GM18511 (cell line): ENCODE measurements around the gene SERPINB5.

Experiments
- ATAC-seq: cut with Tn5 transposase; IDR thresholded peaks from one replicate; pipeline ENCODE4 v1.9.1; 2021; ENCODE audit warnings: mild to moderate bottlenecking, moderate library complexity; ENCODE audit not compliant: unreplicated experiment

SERPINB5 gene

DNA sequence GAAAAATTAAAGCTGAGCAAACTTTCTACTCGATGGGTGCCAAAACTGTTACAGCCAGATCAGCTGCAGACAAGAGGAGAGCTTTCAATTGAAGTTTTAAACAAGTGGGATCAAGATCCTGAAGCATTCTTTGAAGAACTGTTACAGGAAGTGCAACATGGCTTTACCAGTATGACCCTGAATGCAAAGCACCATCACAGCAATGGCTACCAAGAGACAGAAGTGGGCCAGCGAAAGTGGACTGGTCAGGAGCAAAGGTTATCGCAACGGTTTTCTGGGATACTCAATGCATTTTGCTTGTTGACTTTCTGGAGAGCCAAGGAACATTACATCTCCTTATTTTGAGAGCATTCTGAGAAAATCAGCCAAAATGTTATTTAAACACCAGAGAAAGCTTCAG lies 9.1 kb upstream of the SERPINB5 start:
- no peak for ATAC-seq

DNA sequence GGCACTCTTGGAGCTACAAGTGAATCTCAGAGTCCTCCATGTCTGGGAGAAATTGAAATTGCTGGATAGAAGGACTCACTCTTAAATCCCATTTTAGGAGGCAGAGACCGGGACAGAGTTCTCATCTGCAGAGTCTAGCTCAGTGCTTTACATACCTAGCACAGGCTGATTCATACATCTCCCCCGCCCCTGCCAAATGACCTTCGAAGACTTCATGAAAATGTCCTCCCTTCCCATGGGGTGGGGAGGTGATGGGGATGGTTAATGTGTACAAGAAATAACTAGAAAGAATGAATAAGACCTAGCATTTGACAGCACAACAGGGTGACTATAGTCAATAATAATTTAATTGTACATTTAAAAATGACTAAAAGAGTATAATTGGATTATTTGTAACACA lies 8.2 kb upstream of the SERPINB5 start:
- no peak for ATAC-seq

DNA sequence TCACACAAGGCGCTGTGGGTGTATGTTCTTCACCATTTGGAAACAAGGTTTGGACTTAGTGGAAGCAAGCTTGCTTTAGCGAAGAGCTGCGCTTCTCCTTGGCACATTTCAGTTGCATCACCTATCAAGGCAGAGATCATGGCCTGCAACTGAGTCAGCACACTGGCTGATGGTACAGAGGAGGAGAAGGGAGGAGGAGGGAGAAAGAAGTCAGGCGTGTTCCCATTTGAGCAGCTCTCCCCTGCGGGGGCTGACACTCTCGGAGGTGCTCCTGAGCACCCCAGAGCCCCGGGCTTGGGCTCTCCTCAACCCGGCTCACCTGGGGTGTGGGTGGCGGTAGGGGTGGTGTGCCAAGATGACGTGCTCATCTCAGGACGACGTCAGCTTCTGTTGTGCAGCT lies 6.0 kb upstream of the SERPINB5 start:
- no peak for ATAC-seq

DNA sequence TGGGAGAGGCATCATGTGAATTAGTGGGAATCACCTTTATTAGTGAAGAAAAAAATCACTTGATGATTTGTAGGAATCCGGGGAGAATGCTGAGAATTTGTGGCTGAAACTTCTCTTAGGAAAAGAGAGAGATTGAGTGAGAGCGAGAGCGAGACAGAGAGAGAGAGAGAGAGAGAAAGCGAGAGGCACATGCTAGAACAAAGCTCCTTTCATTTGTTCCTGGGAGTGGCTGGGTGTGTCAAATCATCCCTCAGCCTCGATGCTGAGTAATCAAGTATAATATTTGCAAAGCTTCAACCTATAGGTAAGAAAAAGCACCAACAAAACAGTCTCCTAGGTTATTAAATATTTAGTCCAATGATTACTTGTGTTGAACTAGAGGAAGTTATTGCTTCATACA lies 4.4 kb upstream of the SERPINB5 start:
- no peak for ATAC-seq

DNA sequence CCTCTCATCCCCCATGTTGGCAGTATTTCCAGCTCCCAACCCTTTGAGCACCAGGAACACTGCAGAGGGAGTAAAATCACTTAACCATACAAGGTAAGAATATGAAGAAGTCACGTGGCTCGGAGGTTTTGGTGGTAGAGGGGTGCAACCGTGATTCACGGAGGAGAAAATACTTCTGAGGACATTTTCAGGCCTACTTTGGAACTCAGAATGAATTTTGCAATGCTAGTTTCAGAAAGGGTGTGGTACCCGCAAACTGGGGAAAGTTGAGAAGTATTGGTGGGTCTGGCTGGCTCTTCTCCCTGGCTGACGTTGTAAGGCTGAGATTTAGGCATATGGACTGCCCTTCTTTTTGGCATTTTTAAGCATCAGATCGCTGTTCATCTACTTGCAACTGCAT lies 442 bp downstream of the SERPINB5 start:
- ATAC-seq = no peak

DNA sequence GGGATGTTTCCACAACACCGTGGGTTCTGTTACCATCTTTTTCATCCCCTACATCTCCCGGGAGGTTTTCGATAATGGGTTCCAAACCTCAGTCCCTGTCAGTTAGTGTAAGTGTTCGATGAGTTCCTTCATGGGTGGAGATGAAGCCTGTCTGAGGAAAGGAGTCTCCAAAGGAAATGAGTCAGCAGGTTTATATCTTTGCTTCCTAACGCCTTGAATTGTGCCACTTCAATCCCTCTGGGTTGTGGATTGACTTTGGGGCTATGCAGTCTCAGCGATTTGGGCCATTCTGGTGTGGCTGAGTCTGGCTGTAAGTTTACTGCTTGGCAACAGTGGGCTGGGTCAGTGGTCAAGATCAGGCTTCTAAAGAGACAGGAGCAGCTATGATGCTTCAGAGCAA lies 1.2 kb downstream of the SERPINB5 start:
- ATAC-seq = no peak

DNA sequence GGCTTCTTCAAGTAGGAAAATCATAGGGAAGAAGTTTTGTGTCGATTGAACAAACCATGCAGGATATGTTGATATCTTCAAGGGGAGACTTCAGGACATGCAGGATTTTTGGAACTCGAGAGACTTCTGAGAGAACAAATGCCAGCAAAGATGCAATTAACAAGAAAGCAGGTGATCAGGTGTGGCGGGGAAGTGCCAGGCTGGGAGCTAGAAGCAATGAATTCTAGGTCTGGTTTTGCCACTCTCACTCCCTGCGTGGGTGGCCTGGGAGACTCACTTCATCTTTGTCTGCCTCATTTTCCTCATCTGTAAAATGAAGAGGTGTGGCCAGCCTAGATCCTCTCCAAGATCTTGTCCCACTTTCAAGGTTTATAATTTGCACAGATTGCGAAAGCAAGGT lies 3.1 kb downstream of the SERPINB5 start:
- no peak for ATAC-seq

DNA sequence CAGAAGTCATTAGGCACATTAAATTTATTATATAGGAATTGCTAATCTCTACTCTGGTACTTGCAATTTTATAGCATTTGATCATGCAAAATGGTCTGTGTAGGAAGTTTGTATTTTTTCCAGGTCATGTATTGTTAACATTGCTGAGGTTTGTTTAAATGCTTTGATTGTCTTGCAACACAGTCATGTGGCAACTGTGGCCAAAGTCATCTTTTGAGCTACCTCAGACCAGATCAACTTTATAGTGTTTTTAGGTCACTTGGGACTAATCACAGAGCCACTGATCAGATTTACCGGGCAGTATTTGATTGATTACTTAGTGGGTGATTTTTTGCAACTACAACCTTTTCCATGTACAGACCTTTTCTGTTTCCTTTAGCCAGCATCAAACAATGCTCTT lies 3.7 kb downstream of the SERPINB5 start:
- no peak for ATAC-seq

DNA sequence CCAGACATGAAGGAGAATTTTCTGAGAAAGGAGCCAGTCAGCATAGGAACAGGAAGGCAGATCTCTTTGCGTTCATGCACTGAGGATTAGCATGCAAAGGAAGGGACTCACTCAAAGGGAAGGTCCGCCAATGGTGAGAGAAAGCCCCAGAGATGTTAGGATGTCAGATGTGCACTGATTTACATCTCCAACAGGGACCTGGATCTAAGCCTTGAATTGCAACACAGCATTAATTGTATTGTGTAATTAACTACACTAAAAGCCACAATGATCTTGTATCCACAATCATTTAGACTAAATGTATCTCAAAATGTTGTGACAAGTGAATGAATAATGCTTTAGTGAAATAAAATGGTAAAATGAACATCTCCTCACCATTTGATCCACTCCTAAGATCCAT lies 4.2 kb downstream of the SERPINB5 start:
- no peak for ATAC-seq

DNA sequence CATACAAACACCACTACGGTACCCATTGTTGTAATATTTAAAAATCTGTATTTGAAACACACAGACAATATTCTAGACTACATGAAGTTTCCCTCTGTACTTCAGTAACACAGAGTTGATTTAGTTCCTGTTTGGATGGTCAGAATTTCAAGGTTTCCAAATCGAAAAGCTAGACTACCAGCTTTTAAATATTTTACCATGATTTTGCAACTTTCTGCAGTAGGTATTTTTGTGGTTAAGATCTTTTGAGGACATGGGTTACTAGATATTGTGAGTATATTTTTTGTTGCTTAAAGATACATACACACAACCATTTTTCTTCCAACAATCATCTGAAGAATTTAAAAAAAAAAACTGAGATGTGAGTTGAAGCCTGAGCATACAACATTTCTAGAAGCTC lies 10.9 kb downstream of the SERPINB5 start:
- ATAC-seq = no peak

DNA sequence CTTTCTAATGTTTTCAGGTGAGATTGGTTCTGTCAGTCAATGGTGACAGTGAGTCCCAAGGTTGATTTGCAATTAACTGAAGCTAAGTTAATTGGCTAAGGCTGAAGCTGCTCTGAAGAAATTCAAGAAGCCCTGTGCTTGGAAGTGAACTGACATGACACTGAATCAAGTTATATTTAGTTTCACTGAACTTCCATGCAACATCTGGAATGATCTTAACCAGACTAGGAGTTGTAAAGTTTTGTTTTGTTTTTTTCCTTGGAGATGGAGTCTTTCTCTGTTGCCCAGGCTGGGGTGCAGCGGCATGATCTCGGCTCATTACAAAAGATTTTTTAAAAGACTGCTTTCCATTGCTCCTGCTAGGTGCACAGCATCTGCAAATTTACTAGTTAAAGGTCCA lies 11.4 kb downstream of the SERPINB5 start:
- ATAC-seq = no peak

DNA sequence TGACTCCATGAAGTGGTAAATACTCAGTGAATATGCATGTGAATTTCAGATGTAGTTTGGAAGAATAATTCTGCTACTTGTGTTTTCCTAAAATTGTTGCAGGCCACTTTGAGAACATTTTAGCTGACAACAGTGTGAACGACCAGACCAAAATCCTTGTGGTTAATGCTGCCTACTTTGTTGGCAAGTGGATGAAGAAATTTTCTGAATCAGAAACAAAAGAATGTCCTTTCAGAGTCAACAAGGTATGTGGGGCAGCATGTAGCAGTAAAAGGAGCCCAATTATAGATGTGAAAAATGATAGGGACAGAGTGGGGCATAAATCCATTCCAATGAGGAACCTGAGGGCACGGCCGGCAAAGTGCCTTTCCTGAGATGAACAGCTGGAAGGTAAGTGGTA lies 16.1 kb downstream of the SERPINB5 start:
- no peak for ATAC-seq

DNA sequence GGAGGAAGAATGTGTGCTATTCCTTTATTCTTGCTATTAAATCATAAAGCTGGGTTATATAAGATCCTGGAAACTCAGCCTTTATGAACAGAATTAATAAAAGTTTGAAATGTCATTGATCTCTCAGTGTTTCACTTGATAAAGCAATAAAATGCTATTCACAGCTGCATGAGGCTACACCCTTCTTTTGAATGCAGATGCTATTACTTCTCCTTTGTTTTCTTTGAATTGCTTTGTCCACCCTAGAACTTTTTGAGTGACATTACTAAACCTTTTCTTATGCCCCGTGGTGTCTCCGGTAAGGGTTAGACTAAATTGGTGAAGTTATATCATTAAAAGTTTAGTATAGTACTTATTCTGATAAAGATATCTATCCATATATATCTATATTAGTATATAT lies 18.9 kb downstream of the SERPINB5 start:
- ATAC-seq = no peak

DNA sequence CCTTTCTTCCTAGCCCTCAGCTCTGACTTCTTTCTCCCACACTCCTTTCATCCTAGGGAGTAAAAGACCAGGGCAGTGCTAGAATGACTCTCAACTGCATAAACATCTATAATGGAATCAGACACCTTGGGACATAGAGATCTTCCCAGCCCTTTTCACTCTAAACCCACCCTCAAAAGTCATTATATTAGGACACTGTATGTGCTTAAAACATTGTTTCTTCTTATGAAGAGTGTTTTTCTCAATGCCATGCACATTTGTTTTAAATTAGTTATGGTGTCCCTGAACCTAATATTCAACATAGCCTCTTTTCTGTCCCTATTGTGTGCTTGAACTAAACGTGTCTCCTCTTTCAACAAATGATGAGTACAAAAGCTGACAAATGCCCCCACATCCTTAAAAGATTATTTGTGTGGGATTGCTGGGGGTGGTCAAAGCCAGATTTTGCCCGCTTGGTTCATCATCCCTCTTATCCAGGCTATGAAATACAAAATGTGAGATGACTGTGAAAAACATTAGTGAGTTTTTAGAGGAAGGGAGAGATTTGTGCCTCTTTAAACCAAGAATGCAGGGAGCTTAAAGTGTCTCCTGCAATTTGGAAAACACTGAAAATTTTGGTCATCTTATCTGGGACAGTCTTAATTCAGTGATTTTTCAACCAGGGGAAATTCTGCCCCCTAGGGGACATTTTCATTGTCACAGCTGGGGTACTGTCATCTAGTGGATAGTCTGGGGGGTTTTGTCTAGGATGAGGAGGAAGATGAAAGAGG lies 29.0 kb downstream of the SERPINB5 start:
- ATAC-seq = peak; percentile 71

DNA sequence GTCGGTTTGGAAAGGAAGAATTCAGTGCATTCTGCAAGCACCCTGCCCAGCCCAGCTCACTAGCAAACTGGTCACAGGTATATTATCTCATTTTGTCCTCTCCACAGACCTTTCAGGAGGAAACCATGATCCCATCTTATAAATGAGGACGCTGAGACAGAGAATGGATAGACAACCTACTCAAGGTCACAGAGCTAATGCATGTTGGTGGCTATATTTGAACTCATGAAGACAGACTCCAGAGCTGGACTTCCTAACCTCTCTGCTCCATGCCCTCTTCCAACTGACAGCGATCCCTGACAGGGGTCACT lies 29.5 kb downstream of the SERPINB5 start:
- no peak for ATAC-seq

DNA sequence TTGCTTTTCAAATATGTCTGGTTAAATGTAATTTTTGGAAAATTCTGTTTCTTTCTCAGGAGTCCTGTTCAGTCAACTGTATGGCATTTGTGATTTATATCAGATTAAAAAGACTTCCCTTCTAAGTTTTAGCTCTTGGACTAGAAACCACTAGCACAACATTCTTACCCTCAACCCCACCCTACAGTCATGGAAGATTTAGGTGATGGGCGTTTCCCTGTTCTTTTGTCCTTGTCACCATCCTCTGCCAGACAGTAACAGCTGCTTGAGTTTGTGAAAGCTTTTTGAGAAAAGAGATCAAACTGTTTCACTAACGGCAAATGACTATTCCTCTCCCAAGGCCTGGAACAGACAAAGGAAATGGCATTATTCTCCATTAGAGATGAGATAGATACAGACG lies 31.8 kb downstream of the SERPINB5 start:
- ATAC-seq = no peak

DNA sequence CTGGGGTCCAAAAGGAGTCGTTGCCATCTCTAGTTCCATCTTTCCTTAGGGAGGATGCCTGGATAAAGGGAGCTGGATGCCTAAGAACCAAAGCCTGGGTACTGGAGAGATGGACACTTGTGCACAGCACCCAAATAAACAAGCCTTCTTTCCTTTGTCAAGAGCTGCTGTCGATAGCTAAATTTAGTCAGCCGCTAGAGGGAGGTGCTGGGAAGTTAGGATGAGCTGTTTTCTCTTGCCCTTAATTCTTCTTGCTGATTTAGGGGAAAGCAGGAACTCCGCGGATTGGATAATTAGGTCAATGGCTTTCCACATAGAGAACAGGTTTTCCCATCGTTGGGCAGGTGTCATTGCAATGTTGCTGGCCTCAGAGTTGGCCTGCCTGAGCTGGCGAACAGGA lies 34.5 kb downstream of the SERPINB5 start:
- no peak for ATAC-seq

DNA sequence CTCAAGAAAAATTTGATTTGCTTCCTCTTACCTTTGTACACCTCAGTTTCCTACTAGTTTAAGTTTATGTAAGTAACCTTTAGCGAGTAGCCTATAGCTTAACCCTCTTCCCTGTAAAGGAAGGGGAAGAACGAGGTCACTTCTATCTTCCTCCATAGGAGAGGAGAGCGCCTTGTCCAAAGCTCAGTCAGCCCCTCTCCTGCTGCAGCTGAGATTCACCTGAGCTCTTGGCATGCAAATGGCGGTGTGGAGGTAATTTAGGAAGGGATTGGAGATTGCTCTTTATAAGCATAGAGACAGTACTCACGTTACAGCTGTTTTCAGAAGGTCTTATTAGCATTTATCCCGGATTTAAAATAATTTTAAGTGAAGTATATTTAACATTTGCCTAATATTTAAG lies 37.6 kb downstream of the SERPINB5 start:
- ATAC-seq = no peak

DNA sequence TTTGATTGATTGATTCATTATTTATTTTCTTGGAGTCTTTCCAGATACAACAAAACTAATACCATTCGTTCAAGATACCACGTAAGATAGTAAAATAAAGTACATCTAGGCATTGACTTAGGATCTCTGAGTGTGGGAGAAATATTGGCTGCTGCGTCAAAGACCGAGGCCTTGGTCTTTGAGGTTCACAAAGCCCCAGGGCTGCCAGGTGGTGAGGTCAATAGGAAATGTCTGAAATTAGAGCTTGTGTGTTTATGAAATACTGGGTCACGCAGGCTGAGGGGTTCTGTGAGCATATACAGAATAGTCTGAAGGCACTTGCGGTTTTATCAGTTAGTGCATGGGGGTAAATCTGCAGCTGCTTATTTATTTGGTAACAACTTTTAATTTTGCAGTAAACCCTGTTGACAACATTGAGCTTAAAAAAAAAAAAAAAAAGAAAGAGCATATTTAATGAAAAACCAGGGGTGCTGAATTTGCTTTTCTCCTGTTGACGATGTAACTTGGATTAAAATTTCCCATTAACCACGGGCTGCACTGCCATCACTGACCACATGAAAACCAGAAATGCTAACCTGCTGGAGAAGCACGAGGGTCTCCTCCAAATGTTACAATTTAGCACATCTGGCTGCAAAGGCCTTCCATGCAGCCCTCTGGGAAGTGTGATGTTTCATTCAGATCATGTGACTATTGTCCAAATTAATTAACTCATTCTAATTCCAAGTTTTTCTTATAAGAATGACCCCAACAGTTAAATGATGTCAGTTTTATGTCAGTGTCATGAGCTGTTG lies 38.3 kb downstream of the SERPINB5 start:
- ATAC-seq = no peak

DNA sequence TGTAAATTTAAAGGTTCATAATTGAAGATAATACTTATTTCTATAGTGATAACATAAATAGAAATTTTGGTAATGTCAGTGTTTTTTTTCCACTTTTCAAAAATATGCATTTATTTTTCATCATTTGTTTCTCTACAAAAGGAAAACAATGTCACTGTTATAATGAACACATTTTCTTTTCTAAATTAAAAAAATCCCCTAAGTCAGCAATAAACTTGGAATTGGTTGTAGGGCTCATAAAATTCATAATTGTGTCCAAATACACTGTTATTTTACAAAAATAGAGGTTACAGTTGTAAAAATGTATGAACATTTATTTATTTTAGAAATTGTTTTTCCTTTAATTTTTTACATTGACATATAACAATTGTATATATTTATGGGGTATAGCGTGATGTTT lies 39.0 kb downstream of the SERPINB5 start:
- ATAC-seq = no peak

DNA sequence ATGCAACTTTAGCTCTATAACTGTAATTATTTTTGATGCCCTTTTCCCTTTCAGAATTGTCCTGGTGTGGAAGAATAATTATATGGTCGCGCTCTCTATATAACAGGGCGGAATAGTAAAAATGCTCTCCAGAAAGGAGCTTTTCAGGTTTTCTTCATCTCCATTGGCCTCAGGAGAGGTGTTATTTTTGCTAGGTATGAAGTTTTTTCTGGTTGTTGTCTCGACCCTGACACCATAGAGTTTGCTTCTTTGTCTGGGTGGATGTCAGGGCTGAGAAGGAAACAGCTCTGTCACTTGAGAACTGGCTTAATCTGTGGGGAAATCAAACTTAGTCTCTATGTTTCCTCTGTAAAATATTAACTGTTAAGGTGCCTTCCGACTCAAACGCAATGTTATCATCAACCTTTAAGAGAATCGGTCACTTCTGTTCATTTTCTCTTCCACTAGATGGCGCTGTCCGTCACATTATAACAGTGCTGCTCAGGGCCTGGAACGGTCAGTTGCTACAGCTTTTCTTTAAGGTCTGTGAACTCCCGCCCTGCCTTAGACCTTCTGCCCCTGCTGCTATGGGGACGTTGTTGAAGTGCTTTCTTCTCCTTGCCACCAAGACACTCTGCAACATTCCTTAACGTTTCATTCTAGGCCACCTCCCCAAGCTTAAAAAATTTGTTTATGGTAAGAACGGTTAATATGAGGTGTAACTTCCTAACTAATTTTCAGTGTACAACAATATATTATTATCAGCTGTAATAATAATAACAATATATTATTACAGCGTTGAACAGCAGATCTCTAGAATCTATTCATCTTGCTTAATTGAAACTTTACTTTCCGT lies 41.6 kb downstream of the SERPINB5 start:
- peak; percentile 97 for ATAC-seq
